Measurements from ENCODE around the gene LAMA2. TPM values are rescaled to one million over a fixed set of nuclear protein-coding genes. Genes with fewer than 3 reads are reported as not detected.

LAMA2 gene
- total RNA-seq, 1 experiment from 2014 or later, result 4.2 TPM

- H3T11ph ChIP-seq (ENCODE audit: low read length), result no peak overlapping the region
These were observed 612.7 kb downstream of the LAMA2 start for GRCh38 chr6:129495652-129496051.

More at GRCh38 chr6:129495652-129496051, 612.7 kb downstream of the LAMA2 start:
- Mint-ChIP-seq H3K9me3 (no peaks in the 10 kb centered on the region), H3K27ac (peak overlapping the region in 1 of 3 experiments; percentile 18; a peak in 1 of 7 replicates), H3K36me3 (ENCODE audit: insufficient read depth in 1 of 3, low read depth in 3 of 3) (no peaks in the 10 kb centered on the region), H3K4me3 (no peak overlapping the region), H3K4me1 (peaks cover 13 to 15% of the 10 kb centered on the region in 2 experiments), H3K27me3 (ENCODE audit: low read depth) (no peaks in the 10 kb centered on the region)
- no peaks in the 10 kb centered on the region for H3K79me2 ChIP-seq (ENCODE audit: insufficient read depth, low read length)
- no peaks in the 10 kb centered on the region for H3K9me3 ChIP-seq (ENCODE audit: control insufficient read depth, low read depth, low read length)
- no peak for DNase-seq
- H4K5ac ChIP-seq (ENCODE audit: insufficient read length, low read depth, low read length), result no peak overlapping the region
- no peak overlapping the region for H2BK120ac ChIP-seq (ENCODE audit: low read depth, low read length, poor library complexity, severe bottlenecking)
- TF ChIP-seq, protein P1, sequence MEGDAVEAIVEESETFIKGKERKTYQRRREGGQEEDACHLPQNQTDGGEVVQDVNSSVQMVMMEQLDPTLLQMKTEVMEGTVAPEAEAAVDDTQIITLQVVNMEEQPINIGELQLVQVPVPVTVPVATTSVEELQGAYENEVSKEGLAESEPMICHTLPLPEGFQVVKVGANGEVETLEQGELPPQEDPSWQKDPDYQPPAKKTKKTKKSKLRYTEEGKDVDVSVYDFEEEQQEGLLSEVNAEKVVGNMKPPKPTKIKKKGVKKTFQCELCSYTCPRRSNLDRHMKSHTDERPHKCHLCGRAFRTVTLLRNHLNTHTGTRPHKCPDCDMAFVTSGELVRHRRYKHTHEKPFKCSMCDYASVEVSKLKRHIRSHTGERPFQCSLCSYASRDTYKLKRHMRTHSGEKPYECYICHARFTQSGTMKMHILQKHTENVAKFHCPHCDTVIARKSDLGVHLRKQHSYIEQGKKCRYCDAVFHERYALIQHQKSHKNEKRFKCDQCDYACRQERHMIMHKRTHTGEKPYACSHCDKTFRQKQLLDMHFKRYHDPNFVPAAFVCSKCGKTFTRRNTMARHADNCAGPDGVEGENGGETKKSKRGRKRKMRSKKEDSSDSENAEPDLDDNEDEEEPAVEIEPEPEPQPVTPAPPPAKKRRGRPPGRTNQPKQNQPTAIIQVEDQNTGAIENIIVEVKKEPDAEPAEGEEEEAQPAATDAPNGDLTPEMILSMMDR (conservative IDR thresholded peaks at IDR 0.05), result no peak
- no peak overlapping the region for H2AK5ac ChIP-seq (ENCODE audit: insufficient read length, low read length)
- H2BK12ac ChIP-seq (ENCODE audit: insufficient read length, low read depth, low read length), result no peak overlapping the region
- H2BK5ac ChIP-seq (ENCODE audit: insufficient read length, low read length), result no peak overlapping the region
- H3K79me1 ChIP-seq (ENCODE audit: insufficient read depth, low read depth, low read length, poor library complexity, severe bottlenecking), result no peaks in the 10 kb centered on the region
- no peak overlapping the region for H3K18ac ChIP-seq (ENCODE audit: insufficient read length, low read depth, low read length)
- no peak overlapping the region for H2BK20ac ChIP-seq (ENCODE audit: low read depth, low read length, poor library complexity, severe bottlenecking)
- H2AFZ ChIP-seq (ENCODE audit: low read length), result no peak overlapping the region
- H4K91ac ChIP-seq (ENCODE audit: insufficient read length, low read depth, low read length), result no peak overlapping the region
- no CpG with 5 or more reads among the region's 2 CpGs for WGBS (ENCODE audit: extremely low coverage, insufficient read length, low lambda C conversion rate)
- H3K23me2 ChIP-seq (ENCODE audit: insufficient read length, low read depth, low read length, poor library complexity, severe bottlenecking), result no peaks in the 10 kb centered on the region
- H3K23ac ChIP-seq (ENCODE audit: insufficient read length, low read depth, low read length), result no peak overlapping the region
- no peaks in the 10 kb centered on the region for H4K20me1 ChIP-seq (ENCODE audit: control insufficient read depth, insufficient read depth, insufficient read length)
- H3K4me1 ChIP-seq (ENCODE audit: insufficient read depth, low read length), result no peaks in the 10 kb centered on the region; the same call in 1 of the 2 replicates
- no peak overlapping the region for H3K9ac ChIP-seq (ENCODE audit: extremely low read depth, insufficient read length, low read length)
- no peak overlapping the region for H3K14ac ChIP-seq (ENCODE audit: insufficient read depth, low read length)
- H4K8ac ChIP-seq (replicated peaks; ENCODE audit: insufficient read length, low read depth, low read length), result no peak overlapping the region
- no peak overlapping the region for H3K27ac ChIP-seq (ENCODE audit: insufficient read length, low read depth, low read length)
- H3K4ac ChIP-seq (ENCODE audit: low read depth, low read length), result no peak overlapping the region
- H3K4me2 ChIP-seq (ENCODE audit: insufficient read depth, insufficient read length, low read length), result no peak overlapping the region
- no peaks in the 10 kb centered on the region for H3K27me3 ChIP-seq (ENCODE audit: insufficient read depth, low read length)
- H3K56ac ChIP-seq (ENCODE audit: insufficient read length, low read depth, low read length), result no peak overlapping the region
- H2BK15ac ChIP-seq (ENCODE audit: low read depth, low read length), result no peak overlapping the region
